HepG2 (cell line): Measurements from ENCODE around the gene CYSRT1. TPM values are rescaled to one million over a fixed set of nuclear protein-coding genes. Genes with fewer than 3 reads are reported as not detected.
A peak's percentile ranks its signal among the peaks of the same experiment; 100 is the strongest.

ENCODE experiments used
- AGO2 ChIP-seq: fragments of 200-400 bp; formaldehyde crosslinking; optimal IDR thresholded peaks from 2 replicates; pipeline ENCODE3; 2017; ENCODE audit warnings: mild to moderate bottlenecking, low read depth, low read length, moderate library complexity
- ELF1 ChIP-seq: sonication (generic); formaldehyde crosslinking; IDR thresholded peaks from 2 replicates; pipeline ENCODE4 v1.4.0; 2020; ENCODE audit warnings: missing genetic modification reagents
- ETV5 ChIP-seq: IDR thresholded peaks from 2 replicates; pipeline ENCODE4 v1.6.1; 2018; ENCODE audit warnings: missing biosample characterization, missing genetic modification reagents, inconsistent platforms, borderline replicate concordance
- FOXA1 ChIP-seq, 2 experiments: fragments of 450-650 bp in 1 of 2; sonication (generic) in 1 of 2; formaldehyde crosslinking in 1 of 2; IDR thresholded peaks; 2 replicates each; pipeline versions ENCODE4 v1.4.0 to v1.6.1; 2016 to 2020; ENCODE audit warnings: missing genetic modification reagents in 1 of 2
- FOXM1 ChIP-seq: sonication (generic); formaldehyde crosslinking; IDR thresholded peaks from 2 replicates; pipeline ENCODE4 v1.5.0; 2020; ENCODE audit warnings: missing genetic modification reagents
- HNF4A ChIP-seq: sonication (generic); formaldehyde crosslinking; IDR thresholded peaks from 2 replicates; pipeline ENCODE4 v1.4.0; 2020; ENCODE audit warnings: missing genetic modification reagents
- MAFG ChIP-seq: sonication (generic); formaldehyde crosslinking; IDR thresholded peaks from 2 replicates; pipeline ENCODE4 v1.5.1; 2020; ENCODE audit warnings: mild to moderate bottlenecking, missing genetic modification reagents
- MYNN ChIP-seq: sonication (generic); formaldehyde crosslinking; IDR thresholded peaks from 2 replicates; pipeline ENCODE4 v1.4.0; 2020; ENCODE audit warnings: mild to moderate bottlenecking, low read depth, missing genetic modification reagents
- NR1H2 ChIP-seq: sonication (generic); formaldehyde crosslinking; IDR thresholded peaks from 2 replicates; pipeline ENCODE4 v1.8.1; 2022; ENCODE audit warnings: low read depth, missing genetic modification reagents, borderline replicate concordance
- PCBP2 ChIP-seq: fragments of 200-400 bp; formaldehyde crosslinking; optimal IDR thresholded peaks from 2 replicates; pipeline ENCODE3; 2018; ENCODE audit warnings: low read length, low read depth; ENCODE audit not compliant: poor library complexity, severe bottlenecking
- PRDM15 ChIP-seq: sonication (generic); formaldehyde crosslinking; IDR thresholded peaks from 2 replicates; pipeline ENCODE4 v1.4.0; 2020; ENCODE audit warnings: missing genetic modification reagents
- PRPF4 ChIP-seq: fragments of 200-400 bp; formaldehyde crosslinking; IDR thresholded peaks from 2 replicates; pipeline ENCODE4 v1.6.1; 2016; ENCODE audit warnings: low read length, low read depth; ENCODE audit not compliant: poor library complexity, severe bottlenecking
- SIN3A ChIP-seq: IDR thresholded peaks from 2 replicates; pipeline ENCODE4 v1.6.1; 2011; ENCODE audit warnings: low read depth, mild to moderate bottlenecking, control low read depth, low read length, borderline replicate concordance
- ZBTB39 ChIP-seq: sonication (generic); formaldehyde crosslinking; IDR thresholded peaks from 2 replicates; pipeline ENCODE4 v1.5.0; 2020; ENCODE audit warnings: missing genetic modification reagents
- ZBTB44 ChIP-seq: sonication (generic); formaldehyde crosslinking; IDR thresholded peaks from 2 replicates; pipeline ENCODE4 v1.4.0; 2020; ENCODE audit warnings: missing genetic modification reagents
- ZNF530 ChIP-seq: sonication (generic); formaldehyde crosslinking; IDR thresholded peaks from 2 replicates; pipeline ENCODE4 v1.5.0; 2020; ENCODE audit warnings: low read depth, mild to moderate bottlenecking, missing genetic modification reagents
- ZNF552 ChIP-seq: sonication (generic); formaldehyde crosslinking; IDR thresholded peaks from 2 replicates; pipeline ENCODE4 v1.9.0; 2022; ENCODE audit warnings: missing genetic modification reagents, mild to moderate bottlenecking, borderline replicate concordance
- ZNF740 ChIP-seq: sonication (generic); formaldehyde crosslinking; IDR thresholded peaks from 2 replicates; pipeline ENCODE4 v1.4.0; 2020; ENCODE audit warnings: missing genetic modification reagents
- ZNF788 ChIP-seq: sonication (generic); formaldehyde crosslinking; IDR thresholded peaks from 2 replicates; pipeline ENCODE4 v1.5.0; 2020; ENCODE audit warnings: mild to moderate bottlenecking, missing genetic modification reagents, borderline replicate concordance
- ZNF841 ChIP-seq: sonication (generic); formaldehyde crosslinking; IDR thresholded peaks from 2 replicates; pipeline ENCODE4 v1.8.1; 2023; ENCODE audit warnings: missing genetic modification reagents, borderline replicate concordance
- ZNF850 ChIP-seq: sonication (generic); formaldehyde crosslinking; conservative IDR thresholded peaks from 2 replicates; pipeline ENCODE4 v1.9.0; 2021; ENCODE audit warnings: mild to moderate bottlenecking, missing genetic modification reagents
- ZSCAN29 ChIP-seq: sonication (generic); formaldehyde crosslinking; conservative IDR thresholded peaks from 2 replicates; pipeline ENCODE4 v1.4.0; 2020; ENCODE audit warnings: mild to moderate bottlenecking, missing genetic modification reagents
- polyA plus RNA-seq, 8 experiments: library from polyadenylated mRNA; depleted of rRNA in 3 of 8; stranded (reverse) in 7 of 8; unstranded in 1 of 8; fragments of >200 nt; fragmentation: Illumina TruSeq in 4 of 8; extraction: Trizol in 4 of 8; gene quantifications; 2 replicates each; pipeline versions ENCODE4 v1.2.1 to v1.2.3, GENCODE V29; 2011 to 2016; ENCODE audit warnings: low read depth in 4 of 8, missing spikeins in 1 of 8, mixed read lengths in 1 of 8; ENCODE audit not compliant: insufficient read depth in 1 of 8
- total RNA-seq, 5 experiments: library from RNA; depleted of rRNA; stranded (reverse); fragments of >200 nt; fragmentation: Illumina TruSeq; extraction: Trizol; gene quantifications; 2 replicates each; pipeline ENCODE4 v1.2.3, GENCODE V29; 2016; ENCODE audit warnings: low read depth in 1 of 5

Gene CYSRT1
- total and polyA plus RNA-seq, 2 of the 13 experiments (the other 11 are each of a cell fraction or from before 2014, with no cell fraction given): 1.5 to 2.1 TPM

- TF ChIP-seq ZNF530: no peak
- TF ChIP-seq SIN3A: peak; percentile 70; the same call in 1 of the 2 replicates
- no peak for TF ChIP-seq ZNF552 (CRISPR knock-in tag)
- TF ChIP-seq ZNF850: no peak
- TF ChIP-seq ZNF740 (CRISPR knock-in tag): no peak
- no peak for TF ChIP-seq FOXA1 (IDR thresholded peaks at IDR 0.05)
- TF ChIP-seq FOXA1 (CRISPR knock-in tag; IDR thresholded peaks at IDR 0.05): peak; percentile 55
- TF ChIP-seq PCBP2: no peak
- TF ChIP-seq ELF1 (CRISPR knock-in tag): no peak
- no peak; the same call in 1 of the 2 replicates for TF ChIP-seq ETV5 (CRISPR knock-in tag)
- TF ChIP-seq PRPF4: no peak
- no peak for TF ChIP-seq ZBTB44
- no peak for TF ChIP-seq NR1H2 (CRISPR knock-in tag)
- TF ChIP-seq FOXM1 (CRISPR knock-in tag): no peak
- no peak for TF ChIP-seq ZNF788 (CRISPR knock-in tag)
- TF ChIP-seq ZBTB39 (CRISPR knock-in tag): no peak
- TF ChIP-seq ZNF841: peak; percentile 79
- TF ChIP-seq AGO2: peak; percentile 51
- TF ChIP-seq PRDM15 (CRISPR knock-in tag): peak; percentile 61
- no peak for TF ChIP-seq MAFG (CRISPR knock-in tag)
- no peak for TF ChIP-seq MYNN (CRISPR knock-in tag)
- peak; percentile 35; the same call in 1 of the 2 replicates for TF ChIP-seq HNF4A (CRISPR knock-in tag)
- no peak for TF ChIP-seq ZSCAN29 (CRISPR knock-in tag)
Measured at GRCh38 chr9:137254624-137255447, 29.9 kb downstream of the CYSRT1 start, which contains the start of gene NELFB (continued).
